GM11168 (cell line): ENCODE data around the gene RIPK3.
"Not testable (repeated sequence)": the region's sequence is repeated elsewhere in the genome, so short reads cannot be mapped to it uniquely, and the experiment has no call there.

Experiments used
- in situ Hi-C: fragments of 300-500 bp; cut with MboI; formaldehyde crosslinking; loops from one replicate; pipeline ENCODE4 v1.12.0; 2022; ENCODE audit warnings: low sequenced_read_pairs; ENCODE audit not compliant: unreplicated experiment

The RIPK3 gene

DNA sequence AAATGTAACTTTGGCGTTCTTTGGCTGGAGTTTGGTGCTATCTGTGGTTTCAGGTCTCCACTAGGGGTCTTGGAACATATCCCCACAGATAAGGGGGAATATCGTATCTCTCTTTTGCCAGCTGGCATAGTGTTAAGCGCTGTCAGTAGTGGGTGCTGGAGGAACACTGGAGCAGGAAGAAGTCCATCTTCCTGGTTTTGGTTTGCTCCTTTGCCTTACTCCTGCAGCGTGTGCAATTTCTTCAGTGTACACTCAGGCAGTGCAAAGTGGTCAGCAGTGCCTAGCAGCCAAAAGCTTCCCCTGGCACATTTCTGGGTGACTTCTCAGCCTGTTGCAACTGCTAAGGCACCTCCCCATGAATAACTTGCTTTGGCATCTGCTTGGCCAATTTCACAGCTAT is 11.7 kb upstream of the RIPK3 start:
- in situ Hi-C loops, result no loop called here

DNA sequence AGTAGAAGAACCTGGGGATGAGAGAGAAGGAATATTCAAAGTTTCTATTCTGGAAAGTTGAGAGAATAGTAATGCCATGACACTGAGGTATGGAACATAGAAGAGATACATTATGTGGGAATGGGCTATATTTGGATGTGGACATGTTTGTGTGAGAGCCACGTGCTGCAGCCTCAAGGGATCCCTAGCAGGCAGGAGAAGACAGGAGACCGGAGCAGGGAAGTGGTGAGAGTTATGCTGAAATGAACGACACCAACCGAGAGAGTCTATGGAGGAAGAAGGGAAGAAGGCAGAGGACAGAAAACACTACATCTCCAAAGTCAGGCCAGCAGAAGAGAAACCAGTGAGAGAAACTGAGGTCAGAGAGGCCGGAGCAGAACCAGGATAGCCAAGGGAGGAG is 10.0 kb upstream of the RIPK3 start:
- in situ Hi-C loops, result no loop called here

DNA sequence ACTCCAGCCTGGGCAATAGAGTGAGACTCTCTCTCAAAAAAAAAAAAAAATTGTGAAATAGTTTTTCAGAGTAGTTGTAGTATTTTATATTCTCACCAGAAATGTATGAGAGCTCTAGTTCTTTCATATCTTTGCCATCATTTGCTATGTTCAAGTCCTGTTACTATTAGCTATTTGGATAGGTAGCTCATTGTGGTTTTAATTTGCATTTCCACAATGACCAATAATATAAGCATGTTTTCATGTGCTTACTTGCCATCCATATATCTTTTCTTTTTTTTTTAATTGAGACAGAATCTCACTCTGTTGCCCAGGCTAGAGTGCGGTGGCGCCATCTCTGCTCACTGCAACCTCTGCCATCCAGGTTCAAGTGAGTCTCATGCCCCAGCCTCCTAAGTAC is 8.4 kb upstream of the RIPK3 start:
- in situ Hi-C loops, result no loop called here

DNA sequence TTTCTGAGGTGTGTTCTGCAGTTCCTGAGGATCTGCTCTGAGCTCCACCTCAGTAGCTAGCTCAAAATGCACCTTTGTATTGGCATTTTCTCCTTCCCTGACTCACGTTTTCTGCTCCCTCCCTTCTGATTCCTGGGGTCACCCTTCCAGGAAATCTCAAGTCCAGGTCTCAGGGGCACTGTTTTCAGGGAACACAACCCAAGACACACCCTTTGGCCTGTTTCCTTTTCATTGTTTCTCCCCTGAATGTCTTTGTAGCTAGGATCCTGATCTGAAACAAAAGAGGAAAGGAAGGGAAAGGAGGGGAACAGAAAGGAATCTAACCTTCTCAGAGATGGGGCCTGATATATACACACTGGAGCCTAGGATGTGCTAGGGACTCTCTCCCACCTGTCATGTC is 7.3 kb upstream of the RIPK3 start:
- in situ Hi-C loops, result no loop called here

DNA sequence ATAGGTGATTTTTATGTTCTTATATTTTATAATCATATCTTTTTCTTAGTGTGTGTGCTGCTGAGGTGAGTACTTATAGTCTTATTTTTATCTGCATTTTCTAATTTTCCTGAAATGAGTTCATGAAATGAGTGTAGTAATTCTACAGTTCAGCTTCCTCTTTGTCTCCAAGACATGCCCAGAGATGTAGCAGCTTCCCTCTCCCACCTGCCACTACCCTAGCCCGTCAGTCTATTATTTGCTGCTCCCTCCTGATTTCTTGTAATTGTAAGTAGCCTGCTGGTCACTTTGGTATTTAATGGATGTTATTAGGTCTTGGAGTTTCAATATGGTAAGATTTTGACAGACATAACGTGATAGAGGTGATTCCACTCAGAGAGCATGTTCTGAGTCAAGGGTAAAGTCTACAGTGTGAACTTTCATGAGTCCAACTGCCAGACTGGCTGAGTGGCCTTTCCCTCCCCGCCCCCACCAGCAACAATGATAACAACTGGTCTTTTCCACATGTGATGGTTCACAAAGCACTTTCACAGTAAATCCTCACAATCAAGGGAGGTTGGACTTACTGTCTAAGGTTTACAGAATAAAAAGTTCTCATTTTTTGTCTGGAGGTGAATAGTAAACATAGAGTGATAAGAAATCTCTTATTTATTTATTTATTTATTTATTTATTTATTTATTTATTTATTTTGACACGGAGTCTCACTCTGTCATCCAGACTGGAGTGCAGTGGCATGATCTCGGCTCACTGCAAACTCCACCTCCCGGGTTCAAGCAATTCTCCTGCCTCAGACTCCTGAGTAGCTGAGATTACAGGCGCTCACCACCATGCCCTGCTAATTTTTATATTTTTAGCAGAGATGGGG is 4.2 kb upstream of the RIPK3 start:
- in situ Hi-C loops, result no loop called here

DNA sequence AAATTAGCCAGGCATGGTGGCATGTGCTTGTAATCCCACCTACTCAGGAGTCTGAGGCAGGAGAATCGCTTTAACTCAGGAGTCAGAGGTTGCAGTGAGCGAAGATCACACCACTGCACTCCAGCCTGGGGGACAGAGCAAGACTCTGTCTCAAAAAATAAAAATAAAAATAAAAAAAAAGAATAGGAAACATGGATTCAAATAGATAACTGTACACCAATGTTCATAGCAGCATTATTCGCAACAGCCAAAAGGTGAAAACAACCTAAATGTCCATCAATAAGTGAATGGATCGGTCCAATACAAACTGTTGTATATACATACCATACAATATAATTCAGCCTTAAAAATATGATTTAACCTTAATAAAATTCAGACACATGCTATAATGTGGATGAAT is 3.1 kb upstream of the RIPK3 start:
- in situ Hi-C loops, result no loop called here

DNA sequence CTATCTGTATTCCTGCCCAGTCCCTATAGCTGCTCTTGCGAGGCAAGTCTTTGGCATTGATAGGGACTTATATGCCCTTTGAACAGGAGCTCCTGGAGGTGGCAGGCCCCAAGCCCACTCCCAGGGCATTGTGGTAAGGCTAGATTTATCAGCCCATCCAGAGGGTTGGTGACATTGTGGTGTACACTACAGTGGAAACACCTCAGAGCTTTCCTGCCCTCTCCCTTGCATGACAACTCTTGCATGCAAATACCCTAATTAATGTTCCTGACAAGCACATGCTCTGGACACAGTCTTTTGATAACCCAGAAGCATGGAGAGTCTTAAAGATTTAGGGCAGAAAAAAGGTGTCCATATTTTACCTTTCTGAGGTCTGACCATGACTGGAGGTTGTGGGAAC is 815 bp upstream of the RIPK3 start:
- in situ Hi-C loops, result no loop called here

DNA sequence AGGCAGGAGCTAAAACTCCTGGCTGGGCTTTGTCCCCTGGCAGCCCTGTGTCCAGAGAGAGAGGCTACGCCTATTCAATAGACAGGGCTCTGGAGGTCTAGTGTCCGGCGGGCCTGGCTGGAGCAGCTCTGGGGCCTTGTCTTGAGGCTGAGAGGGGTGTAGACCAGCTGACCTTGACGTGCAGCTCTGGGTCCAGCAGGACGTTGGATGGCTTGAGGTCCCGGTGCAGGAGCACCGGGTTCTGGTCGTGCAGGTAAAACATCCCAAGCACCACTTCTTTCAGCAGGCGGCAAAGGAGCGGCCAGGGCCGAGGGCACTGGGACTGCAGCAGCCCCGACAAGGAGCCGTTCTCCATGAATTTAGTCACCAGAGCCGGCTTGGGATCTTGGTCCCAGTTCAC is 948 bp downstream of the RIPK3 start:
- in situ Hi-C loops, result no loop called here

DNA sequence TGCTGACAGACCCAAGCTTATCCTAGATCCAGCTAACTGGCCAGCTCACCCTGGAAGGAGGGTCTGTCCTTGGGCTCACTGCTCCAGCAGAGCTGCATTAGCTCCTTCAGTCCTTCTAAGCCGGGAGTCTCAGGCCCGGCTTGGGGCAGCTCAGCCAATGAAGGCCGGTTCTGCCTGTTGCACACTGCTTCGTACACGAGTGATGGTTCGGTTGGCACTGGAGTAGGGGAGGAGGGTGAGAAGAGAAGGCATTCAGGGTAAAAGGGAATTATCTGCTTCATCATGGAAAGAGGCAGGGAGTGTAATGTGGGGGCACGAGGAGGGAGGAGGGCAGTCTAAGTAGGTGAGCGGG is 2.0 kb downstream of the RIPK3 start:
- in situ Hi-C loops, result no loop called here

DNA sequence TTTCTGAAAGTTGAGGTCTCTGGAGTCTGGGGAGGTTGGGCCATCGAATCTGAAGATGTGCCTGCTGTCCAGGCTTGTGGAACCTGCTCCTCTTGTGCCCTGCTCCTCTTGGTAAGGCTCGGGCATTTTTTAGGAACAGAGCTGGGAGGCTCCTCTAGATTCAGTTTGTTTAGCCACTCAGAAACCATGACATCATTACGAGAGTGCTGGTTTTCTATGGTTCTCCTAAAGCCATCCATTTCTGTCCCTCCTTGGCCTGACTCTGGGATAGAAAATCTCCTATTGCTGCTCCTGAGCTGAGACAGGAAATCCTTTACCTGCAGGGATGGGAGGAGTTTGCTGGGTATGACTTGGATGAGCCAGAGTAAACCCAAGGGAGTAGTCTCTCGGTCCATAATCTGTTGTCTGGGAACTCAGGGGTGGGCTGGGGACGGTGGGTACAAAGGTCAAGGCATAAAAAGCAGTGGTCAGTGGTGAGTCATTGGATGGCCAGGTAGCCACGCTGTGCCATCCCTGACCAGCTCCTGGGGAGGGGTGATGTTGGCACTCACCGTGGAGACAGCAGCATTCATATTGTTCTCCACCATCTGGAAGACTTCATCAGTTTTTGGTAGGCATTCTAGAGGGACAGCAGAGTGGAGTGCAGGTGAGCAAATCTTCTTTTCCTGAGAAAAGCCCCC is 2.5 kb downstream of the RIPK3 start:
- in situ Hi-C loops, result no loop called here

DNA sequence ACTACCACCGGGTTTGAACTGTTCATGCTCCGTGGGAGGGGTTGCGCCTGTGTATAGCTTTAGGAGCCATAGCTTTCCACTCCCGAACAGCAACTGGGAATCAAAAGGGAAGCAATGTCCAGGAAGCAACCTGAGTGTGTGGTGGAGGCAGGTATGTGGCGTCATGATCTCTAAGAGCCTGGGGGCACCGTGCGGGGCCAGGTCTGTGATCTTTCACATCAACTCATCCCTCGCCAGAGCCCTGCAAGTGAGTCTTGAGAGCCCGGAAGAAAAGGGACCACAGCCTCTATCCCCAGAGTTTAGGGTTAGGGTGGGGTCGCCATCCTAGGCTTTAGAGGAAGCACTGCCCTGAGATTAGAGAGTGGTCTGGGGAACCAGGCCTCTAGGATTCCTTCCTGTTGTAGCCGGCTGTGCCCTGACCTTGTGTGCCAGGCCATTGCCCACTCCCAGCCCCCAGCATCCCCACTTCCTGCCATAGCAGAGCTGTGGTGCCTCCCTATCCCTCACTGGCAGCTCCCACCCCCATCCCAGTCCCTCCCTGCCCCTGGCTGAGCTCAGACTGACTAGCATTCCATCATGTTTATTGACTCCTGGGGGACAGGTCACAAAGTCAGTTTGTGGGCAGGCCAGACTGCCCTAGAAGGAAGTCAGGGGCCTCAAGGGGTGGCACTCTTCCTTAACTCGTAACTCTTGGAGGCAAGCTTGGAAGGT is 4.2 kb downstream of the RIPK3 start:
- in situ Hi-C loops, result no loop called here

DNA sequence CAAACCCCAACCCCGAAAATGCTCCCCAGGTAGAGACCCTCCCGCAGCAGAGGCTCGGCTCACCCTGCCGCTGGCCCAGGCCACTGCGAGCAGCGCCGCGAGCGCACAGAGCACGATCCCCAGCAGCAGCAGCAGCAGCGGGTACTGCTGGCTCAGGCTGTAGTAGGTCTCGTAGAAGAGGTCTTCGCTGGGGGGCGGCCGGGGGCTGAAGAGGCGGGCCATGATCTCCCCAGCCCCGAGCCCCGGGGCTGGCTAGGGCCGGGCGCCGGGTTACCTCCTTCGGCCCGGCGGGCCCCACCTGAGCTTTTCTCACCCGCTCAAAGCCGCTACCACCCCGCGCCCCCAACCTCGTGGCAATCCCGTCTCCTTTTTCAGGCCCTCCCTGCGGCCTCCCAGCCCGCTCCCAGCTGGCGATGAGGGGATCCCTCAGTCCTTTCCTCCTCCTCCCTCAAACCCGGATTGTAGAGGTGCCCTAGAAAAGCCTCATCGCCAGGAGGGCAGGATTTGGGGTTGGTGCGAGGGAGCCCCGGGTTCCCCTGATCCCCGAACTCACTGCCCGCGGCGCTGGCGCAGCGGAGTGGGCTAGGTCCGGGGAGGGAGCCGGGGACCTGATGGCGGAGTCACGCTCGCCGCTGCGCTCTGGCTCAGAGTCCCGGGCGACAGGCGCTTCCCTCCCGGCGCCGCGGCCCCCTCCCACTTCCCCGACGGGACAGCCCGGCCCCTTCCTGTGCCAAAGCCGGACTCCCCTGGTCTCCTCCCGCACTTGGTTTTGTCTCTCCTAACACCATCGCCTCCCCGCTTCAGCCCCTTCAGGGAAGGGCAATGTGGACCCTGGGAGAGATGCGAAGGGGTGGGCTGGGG is 5.1 kb downstream of the RIPK3 start, which contains the start of gene ADCY4:
Gene ADCY4 (minus strand): TSS at position 641 of the 861 bp plus-strand sequence. CDS start 419 bp downstream, at position 222.
- in situ Hi-C loops, result loop anchor here (5.0 kb wide), 1 partner anchor 103 kb away; no protein-coding TSS in a partner anchor

DNA sequence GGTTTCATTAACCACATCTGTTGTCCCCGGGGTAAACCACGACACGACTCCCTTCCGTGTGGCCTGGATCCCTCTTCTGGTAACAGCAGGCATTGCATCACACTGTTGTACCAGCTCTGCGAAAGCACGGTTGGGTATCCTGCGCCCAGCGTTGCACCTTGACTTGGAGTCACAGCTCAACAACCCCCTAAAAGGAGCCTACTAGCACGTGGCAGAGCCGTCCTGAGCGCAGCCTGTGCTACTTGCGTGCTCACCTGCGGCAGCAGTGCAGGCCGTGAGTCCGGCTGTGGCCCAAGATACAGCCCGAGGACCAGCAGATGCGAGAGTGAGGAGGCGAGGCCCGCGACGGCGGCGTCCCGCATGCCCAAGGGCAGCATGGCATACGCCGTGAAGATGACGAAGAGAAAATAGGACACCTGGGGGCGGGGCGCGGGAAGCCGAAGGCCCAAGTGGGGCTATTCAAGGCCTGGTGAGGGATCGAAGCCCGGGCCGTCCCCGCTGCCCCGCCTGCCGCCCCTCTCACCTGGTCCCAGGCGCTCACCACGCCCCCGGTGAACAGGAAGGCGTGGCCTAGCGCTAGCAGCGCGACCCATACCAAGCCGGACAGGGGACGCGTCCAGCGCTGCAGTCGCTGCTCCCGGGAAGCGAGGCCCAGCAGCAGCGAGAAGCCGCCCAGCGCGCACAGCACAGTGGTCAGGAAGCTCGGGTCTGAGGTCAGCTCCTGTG is 7.4 kb downstream of the RIPK3 start:
- in situ Hi-C loops, result loop anchor here (5.0 kb wide), 1 partner anchor 105 kb away; no protein-coding TSS in a partner anchor

DNA sequence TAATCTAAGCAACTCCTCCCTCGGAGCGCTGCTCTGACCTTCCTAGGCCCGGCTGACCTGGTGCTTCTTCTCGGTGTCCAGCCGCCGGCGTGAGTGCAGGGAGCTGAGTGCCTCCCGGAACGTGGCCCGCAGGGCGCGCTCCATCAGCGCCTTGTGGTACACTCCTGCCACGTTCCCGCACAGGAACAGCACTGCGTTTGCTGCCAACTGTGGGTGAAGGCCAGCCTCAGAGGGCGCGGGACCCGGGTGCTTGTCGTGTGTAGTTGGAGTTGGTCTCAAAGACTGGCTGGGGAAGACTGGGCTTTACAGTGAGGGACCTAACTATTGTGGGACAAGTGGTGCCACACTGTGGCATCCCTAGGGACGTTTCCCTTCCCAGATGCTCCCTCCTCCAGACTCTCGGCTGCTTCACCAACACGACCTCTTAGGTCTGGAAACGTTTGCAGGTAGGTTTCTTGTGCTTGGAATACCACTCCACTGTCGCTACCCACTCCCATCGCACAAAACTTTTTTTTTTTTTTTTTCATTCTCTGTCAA is 8.0 kb downstream of the RIPK3 start:
- in situ Hi-C loops, result loop anchor here (5.0 kb wide), 1 partner anchor 106 kb away; no protein-coding TSS in a partner anchor

DNA sequence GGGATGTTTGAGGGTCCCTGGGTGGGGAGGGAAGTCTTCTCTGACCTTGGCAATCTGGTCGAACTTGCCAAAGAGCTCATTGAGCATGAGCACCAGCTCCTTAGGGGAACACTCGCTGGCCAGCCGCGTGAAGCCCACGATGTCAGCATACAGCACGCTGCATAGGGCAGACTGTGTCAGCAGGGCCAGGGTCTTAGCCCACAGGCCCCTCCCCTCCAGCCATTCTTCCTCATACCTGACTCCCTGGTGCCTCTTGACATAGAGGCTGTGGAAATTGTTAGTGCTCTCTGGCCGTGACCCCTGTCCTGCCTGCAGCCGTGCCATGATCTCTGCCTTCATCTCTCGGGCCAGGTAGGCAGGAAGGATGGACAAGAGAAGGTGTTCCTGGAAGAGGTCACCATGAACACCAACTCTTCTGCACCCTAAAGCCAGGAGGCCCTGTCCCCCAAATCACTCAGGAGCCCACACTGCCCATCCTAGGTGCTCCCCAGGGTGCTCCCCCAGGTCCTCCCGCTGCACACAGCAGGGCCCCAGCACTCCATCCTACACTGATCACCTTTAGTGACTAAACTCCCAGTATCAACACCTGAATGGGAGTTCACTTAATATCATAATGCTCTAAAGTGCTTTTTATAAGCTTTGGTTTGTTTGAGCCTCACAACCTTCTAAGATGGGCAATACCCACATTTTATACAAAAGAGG is 8.7 kb downstream of the RIPK3 start:
- in situ Hi-C loops, result loop anchor here (5.0 kb wide), 1 partner anchor 106 kb away; no protein-coding TSS in a partner anchor

DNA sequence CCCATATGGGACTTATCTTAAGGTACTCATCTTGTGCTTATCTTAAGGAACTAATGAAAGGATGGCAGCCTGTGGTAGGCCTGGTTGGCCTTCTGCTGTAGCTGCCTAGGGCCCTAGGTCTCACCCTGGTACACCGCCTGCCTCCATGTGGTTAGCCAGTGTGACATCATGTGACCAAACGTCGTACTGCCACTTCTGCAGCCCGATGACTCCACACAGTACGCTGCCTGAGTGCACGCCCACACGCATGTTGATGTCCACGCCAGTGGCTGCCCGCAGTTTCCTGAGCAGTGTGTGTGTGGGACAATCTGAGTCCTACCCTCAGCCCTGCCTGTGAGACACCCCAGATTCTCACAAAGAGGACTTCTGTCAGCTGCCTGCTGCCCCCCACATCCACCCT is 10.1 kb downstream of the RIPK3 start:
- in situ Hi-C loops, result loop anchor here (5.0 kb wide), 1 partner anchor 108 kb away; no protein-coding TSS in a partner anchor

DNA sequence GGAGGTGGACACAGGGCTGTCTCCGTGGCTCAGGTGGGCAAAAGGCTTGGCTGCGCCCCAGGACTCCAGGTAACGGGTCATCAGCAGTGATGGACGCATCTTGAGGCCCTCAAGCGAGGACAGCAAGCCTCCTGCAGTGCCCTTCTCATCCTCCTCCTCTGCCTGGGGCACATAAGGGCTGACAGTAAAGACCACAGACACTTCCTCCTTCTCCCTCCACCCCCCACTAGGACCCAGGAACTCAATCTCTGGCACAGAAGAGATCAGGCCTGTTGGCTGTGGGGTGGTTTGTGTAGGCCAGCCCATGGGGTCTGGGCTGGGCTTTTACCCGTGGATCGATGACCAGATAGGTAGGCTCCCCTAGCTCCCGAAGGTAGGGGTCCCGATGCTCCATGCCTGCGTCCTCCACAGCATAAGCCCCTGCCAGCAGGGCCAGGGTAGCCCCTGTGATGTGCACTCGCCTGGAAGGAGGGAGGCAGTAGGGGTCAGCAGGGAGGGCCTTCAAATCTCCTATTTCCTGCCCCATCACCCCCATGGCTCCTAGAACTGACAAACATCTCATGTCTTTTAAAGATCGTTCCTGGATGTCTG is 10.6 kb downstream of the RIPK3 start:
- in situ Hi-C loops, result no loop called here

DNA sequence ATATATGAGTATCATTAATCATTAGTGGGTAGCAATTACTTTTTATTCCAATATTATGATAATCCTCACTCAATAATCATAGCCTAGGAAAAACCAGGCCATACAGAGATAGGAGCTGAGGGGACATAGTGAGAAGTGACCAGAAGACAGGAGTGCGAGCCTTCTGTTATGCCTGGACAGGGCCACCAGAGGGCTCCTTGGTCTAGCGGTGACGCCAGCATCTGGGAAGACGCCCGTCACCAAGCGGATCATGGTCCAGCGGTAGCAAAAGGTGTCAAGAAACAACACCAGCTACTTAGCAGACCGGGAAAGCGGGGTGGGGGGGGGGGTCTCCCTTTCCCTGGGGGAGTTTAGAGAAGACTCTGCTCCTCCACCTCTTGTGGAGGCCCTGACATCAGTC is 11.9 kb downstream of the RIPK3 start:
- in situ Hi-C loops, result not testable (repeated sequence)
